Hepatocyte (in vitro differentiated cells): ENCODE data around the gene ADAM12.

Experiments
- CTCF ChIP-seq: fragments of 200-600 bp; sonication (generic); IDR thresholded peaks from 2 replicates; pipeline ENCODE4 v1.5.1; 2016; ENCODE audit warnings: antibody characterized with exemption, mild to moderate bottlenecking; ENCODE audit not compliant: poor library complexity
- EZH2 ChIP-seq: fragments of 200-600 bp; sonication (generic); IDR thresholded peaks from 2 replicates; pipeline ENCODE4 v1.6.1; 2016; ENCODE audit warnings: antibody characterized with exemption, mild to moderate bottlenecking, borderline replicate concordance
- EZH2phosphoT487 ChIP-seq: fragments of 200-600 bp; sonication (generic); IDR thresholded peaks from one replicate; pipeline ENCODE4 v1.6.1; 2018; ENCODE audit warnings: antibody characterized with exemption, mild to moderate bottlenecking, low read depth, moderate library complexity; ENCODE audit not compliant: unreplicated experiment, severe bottlenecking

DNA sequence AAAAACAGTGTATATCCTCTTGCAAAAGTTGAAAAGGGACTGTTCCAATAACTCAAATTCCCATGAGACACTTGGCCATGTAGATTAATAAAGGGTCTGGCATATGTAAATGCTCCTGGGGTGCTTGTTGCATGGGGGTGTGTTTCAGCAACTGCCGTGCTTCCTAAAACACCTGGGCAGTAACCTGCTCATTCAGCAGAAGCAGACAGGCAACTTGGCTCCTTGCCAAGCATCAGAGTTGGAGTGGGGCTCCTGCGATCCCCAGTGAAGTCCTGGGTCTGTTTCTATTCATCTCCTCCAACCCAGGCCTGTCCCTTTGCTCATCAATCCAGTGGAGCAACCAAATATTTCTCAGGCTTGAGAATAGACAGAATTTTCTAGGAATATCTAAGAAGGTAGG lies 42.2 kb upstream of the ADAM12 start:
- no peak for TF ChIP-seq CTCF
- no peak for TF ChIP-seq EZH2
- TF ChIP-seq EZH2phosphoT487, result no peak
